ENCODE measurements around the gene CST11.

The CST11 gene

DNA sequence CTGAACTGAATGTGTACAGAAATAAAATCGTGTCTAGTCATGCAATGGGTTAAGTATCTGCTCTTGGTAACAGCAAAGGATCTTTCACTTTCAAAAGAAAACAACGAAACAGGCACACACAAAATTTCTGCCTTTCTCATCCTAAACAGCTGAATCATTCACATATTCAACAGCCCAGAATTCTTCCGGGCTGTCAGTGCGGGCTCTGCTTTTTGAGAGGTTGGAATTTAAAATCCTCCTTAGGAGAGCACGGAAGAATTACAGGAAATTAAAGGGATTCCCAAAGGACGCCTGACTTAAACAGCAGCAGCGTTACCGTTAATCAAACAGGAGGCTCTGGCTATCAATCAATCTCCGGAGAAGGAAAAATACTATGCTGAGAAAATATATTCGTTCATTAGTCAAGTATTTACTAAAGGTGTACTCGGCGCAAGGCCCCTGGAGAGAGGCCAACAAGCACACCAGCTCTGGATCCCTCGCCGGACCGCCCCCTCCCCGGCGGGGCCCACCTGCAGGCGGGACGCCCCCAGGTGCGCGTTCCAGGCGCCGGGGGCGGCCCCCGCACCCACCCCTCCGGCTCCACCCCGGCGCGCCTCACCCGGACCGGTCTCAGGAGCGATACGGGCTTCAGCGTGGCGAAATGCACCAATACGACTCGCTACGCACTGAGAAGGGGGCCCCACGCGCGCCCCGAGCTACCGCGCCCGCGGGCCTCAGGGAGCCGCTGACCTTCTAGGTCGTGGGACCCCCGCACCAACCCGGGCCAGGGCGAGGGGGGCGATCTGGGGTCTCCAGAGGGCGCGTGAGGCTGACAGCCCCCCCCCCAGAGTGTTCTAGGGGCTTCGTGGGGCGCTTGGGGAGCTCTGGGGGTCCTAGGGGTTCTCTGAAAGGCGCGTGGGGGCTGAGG is 32.4 kb downstream of the CST11 start:
- peak; percentile 31 for DNase-seq

DNA sequence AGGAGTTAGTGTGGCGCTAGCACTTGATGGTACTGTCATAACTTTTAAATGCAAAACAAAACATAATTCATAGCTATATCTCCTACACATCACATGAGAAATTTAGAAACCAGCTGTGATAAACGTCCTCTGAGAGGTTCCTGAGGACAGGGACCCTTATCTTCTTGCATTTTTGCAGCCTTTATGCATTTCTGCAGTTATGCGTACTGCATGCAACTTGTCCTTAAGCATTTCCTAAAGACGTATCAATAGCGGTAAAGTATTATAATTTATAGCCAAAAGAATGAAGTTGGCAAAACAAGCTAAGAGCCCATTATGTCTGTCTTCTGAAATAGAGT is 33.0 kb downstream of the CST11 start:
- DNase-seq, result no peak

DNA sequence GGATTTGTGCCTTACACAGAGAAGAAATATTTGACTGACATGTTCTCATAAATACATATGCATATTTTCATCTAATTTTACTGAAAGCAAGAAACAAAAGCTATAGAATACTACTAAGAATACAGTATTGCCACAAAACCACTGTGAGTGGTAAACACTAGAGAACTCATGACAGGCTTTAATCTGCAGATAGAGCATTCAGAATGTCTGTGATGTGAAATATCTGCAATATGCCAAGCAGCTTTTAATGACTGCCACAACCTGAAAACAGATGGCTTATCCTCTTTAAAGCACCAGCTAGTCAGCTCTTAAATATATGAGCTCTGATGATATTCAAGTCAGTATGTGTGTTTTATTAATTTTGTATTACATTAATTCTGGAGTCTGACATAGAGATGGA is 34.8 kb downstream of the CST11 start:
- no peak for DNase-seq

DNA sequence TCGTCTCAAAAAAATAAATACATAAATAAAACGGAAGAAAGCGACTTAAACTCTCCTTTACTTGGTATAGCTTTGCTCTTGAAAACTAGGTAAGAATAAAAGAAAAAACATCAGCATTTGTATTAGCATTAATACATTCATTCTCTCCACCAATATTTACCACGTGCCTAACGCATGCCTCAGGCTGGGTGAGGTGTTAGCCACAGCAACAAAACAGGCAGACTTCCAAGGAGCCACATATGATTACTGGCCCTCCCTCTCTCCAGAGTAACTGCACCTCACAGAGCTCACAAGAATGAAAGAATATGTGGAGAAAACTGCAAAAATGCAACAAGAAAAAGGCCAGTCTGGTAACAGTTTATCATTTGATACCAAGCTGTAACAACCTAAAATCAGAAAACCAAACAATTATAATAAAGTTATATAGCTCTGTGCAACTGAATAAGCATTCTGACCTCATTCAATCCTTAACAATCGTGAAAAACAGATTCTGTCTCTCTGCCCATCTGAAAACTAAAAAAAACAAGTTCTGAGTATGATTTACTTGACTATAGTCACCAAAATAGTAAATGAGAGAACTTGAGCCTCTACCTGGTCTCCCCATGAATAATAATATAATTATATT is 36.6 kb downstream of the CST11 start:
- no peak for DNase-seq

DNA sequence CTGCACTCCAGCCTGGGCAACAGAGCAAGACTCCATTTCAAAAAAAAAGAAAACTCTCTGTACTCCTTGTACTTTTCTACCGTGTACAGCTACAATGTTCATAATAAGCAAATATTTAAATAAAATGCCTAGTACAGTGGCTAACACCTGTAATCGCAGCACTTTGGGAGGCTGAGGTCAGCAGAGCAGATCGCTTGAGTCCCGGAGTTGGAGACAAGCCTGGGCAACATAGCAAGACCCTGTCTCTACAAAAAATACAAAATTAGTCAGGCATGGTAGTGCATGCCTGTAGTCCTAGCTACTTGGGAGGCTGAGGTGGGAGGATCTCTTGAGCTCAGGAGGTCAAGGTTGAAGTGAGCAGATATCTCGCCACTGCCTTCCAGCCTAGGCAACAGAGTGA is 37.1 kb downstream of the CST11 start:
- DNase-seq, result no peak

DNA sequence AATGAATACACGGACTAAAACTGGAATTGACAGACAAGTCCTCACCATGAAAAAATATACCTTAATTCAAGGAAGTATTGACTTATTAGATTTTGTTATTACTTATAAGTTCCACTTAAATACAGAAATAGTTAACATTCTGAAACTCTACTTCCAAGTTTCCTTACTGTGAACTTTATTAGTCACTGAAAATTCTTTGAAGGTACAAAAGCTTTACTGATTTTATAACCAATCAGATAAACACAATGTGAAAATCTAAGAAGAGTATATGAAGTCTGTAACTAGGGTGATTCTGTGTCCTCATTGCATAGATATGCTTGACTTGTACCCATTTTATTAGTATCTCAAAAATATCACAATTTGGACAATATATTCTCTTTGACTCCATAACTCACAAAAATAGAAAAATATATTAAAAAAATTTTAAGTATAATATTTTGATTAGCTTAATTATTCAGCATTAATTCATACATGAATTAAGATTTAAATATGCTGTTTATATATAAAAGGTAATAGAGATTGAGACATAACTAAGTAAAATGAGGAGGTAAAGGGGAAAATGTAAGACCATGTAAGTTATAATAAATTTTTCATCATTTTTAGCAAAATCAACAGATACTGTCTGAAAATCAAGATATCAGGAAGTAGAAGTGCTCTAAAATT is 38.0 kb downstream of the CST11 start:
- DNase-seq, result no peak

DNA sequence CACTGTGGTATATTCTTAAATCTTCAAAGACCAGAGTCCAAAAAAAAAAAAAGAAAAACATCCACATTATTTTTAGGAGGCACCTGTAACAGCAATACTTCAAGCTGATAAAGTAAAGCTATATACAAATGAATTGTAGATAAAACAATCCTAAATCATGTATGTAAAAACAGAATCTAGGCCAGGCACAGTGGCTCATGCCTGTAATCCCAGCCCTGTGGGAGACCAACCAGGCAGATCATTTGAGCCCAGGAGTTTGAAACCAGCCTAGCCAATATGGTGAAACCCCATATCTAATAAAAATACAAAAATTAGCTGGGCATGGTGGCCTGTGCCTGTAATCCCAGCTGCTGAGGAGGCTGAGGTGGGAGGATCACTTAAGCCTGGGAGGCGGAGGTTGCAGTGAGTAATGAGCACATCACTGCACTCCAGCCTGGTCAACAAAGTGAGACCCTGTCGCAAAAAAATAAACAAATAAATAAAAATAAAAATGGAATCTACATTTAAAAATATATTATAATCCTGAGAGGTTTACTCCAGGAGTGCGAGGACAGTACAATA is 38.7 kb downstream of the CST11 start:
- no peak for DNase-seq

DNA sequence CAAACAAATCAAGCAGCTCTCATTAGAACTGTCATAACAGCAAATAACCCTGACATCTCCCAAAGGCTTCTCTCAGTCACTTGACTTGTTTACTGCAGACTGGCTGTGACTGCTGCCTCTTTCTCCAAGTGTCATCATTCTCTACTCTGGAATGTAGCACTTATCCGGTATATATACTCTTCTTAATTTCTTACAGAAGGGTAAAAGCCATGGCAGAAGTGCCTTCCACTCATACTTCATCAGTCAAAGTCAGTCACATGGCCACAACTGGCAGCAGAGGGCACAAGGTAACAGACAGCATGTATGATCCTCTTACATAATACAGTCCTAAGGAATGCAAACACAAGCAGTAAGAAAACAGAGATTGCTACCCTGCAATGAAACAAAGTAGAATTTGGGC is 40.6 kb downstream of the CST11 start:
- DNase-seq, result no peak

DNA sequence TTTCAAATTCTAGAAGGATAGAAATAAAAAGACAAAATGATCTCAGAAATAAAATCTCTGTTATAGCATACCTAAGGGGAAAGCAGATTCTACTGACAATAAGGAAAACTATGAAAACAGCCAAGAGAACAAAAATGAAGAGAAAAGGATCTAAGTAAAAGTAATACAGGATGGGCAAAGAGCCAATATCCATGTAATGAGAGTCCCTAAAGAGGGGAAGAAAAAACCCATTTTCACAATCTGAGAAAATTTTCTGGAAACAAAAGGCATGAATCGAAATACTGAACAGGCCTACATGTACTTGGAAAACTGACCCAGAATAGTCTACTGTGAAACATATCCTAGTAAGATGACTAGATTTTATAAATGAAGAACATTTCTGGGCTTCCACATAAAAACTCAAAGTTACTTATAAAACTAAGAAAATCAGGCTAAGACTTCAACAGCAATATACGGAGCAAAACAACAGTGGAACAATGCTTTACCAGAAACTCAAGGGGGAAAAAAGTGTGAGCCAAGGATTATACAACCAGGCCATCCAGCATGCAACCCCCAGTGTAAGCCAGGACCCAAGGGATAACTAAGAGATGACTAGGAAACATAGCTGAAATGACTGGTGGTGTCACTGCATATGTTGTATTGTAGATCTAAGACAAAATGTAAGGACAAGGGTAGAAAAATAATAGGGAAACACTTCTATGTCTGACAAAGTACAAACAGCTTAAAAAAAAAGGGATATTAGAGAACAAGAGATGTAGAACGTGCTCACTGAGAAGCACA is 41.6 kb downstream of the CST11 start:
- no peak for DNase-seq

DNA sequence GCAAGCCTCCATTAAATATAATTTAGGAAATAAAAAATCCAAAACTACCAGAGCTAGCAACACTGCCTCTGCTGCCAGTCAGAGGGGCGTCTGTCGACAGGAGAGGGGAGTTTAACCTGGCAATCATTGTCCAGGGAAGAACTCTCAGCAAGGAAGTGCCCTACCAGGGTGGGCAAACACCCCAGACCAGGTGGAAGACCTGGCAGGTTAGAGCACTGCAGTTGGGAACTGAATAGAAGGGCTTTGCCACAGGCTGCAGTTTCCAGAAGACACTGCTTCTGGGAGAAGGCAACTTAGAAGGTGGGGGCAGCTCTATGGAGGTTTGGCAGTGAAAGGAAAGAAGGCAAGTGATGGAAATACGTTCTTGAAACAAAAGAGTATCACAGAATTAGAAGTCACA is 42.9 kb downstream of the CST11 start:
- DNase-seq, result no peak

DNA sequence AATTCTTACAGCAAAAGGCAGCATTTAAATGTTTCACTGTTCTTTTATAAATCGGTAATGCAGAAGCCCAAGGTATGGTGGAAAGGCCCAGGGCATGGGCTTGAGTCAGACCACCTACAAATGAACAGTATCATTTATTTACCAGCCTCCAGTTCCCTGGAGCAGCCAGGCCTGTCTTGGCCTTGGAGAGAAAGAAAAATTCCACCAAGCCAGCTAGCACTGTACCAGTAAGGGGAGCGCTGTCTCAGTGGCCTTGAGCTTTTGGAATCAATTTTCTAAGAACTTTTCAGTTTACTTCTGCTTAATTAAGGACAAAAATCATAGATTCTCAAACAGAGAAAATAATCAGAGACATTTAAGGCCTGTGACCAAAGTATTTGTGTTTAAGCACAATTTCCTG is 43.7 kb downstream of the CST11 start:
- DNase-seq, result no peak

DNA sequence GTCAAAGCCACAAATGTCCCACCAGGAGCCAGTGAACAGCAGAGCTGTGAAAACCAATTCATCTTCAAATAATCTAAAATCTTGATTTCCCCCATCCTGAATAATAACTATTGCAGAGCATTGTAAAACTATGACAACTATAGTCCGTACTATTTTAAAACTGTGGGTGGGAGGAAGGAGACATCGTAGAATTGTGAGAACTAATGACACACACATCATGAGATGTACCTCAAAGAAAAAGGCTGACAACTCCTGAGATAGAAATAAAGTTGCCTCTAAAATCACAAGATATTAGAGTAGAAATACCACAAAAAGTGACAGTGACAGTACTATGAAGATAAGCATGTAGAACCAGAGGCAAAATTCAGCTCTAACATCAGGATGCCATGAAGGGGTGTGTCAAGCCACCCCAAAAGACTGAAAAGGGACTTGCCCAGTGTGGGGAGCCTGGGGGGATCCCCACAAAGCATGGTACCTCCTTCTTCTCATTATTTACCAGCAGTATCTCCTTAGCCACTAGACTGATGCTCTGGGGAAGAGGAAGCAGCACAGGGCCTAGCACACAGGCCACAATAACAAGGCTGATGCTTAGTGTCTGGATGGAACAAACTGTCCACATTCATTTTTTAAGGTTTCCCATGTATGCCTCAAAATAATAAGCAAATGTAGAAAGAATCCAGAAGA is 44.8 kb downstream of the CST11 start:
- DNase-seq, result no peak

DNA sequence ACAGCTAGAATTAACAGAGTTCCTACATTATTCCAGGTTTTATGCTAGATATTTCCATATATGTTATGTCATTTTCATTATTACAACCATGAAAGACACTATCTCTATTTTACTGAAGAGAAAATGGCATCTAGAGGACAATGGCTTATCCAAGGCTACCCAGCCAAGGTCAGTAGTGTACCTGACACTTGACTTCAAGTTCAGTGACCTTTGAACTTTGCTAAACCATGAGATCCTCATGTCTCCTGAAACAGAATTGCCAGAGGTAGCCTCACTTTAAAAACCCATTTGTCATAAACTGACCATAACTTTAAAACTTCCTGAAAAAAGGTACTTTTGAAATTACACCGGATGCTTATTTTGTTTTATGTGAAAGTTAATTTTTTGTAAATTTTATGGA is 45.8 kb downstream of the CST11 start:
- DNase-seq, result no peak

DNA sequence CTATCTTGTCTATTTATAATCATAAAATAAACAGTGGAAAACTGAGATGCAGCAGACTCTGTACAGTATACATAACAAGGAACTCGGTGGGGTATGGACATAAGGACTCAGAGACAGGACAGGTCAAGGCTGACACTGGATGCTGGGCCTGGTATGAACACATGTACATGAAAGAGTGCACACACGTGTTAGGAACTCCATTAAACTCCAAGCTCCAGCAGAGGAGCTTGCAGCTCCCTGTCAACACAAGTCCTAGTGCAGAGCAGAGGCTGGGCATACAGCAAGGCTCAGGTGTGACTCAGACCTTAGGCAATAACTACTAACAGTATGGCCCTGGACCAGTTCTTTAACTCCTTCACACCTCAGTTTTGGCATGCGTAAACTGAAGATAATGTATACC is 48.5 kb downstream of the CST11 start:
- no peak for DNase-seq

DNA sequence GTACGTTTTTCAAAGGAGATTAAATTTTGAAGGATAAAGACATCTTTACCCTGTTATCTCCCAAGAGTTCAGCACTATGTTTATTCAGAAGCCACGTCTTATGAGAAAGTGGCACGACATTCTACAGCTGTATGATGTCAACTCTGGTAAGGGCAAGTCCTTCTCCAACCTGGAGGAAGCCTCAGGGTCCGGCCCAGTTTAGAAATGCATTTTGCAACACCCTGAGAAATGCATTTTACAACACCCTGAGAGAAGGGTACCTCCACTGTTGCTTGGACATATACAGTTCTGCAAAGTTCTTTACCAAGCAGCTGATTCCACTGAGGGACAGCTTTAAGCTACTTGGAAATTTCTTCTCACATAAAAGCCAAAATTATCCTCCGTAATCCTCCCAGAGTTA is 48.9 kb downstream of the CST11 start:
- DNase-seq, result no peak

DNA sequence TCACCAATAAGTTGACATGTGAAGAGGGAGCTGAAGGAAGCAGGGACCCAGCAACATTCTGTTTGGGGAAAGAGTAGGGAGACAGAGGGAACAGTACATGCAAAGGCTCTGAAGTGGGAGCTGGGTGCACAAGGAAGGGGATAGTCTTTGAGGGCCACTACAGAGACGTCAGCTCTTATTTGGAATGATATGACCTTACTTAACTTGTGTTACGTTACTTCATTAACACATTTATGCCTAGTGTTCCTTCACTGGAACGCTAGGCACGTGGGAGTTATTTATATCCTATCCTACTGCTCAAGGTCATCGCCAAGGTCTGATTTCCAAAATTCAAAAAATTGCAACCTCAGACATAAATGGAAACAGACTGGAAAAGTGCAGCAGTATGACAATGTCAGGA is 51.6 kb downstream of the CST11 start:
- no peak for DNase-seq
